ENCODE results near the gene PRUNE1. TPM values are rescaled to one million over a fixed set of nuclear protein-coding genes. Genes with fewer than 3 reads are reported as not detected.

PRUNE1 gene
- total RNA-seq, 2 experiments from 2014 or later, result 18.8 to 20.8 TPM

DNA sequence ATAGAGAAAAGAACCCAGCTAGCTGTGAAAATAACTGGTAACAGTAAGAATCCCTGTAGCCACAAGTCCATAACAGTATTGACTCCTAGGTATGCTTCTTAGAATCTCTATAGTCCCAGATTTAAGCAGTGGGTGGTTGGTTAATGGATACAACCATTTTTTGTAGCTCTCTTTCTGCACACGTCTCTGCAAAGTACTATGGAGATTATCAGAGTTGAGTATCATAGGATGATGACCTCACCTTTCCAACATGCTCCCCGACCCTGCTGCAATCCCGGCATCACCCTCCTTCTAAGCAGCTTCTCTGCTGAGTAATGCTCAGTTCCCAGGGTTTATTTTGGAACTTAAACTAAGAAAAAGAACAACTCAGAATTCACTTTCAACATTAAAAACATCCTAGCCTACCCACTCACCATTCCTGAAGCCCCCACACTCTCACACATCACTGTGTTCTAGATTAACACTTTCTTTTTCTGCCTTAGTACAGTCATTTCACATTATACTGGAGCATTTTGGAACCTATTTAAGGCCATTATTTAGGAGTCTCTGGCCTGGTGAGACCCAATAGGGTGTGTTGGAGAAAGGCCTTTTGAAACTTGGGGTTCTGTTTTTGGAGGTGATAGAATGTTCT is 54.6 kb downstream of the PRUNE1 start:
- CTCF ChIA-PET (ENCODE audit: unreplicated experiment), result no interaction called here
- Histone ChIP-seq H3K79me2 (ENCODE audit: insufficient read depth, low read depth, low read length) (peaks cover 43% of the 10 kb centered on the region), H3K9me3 (ENCODE audit: low read length) (no peaks in the 10 kb centered on the region), H3K4me3 (ENCODE audit: low read depth, low read length, poor library complexity, severe bottlenecking) (no peak overlapping the region), H3K27ac (ENCODE audit: low read depth, low read length, poor library complexity, severe bottlenecking) (no peak overlapping the region), H3K4me2 (ENCODE audit: low read length) (0 out of 2 replicates have a peak overlapping the region, but pooled peaks have one; percentile 7), H3K4me1 (ENCODE audit: insufficient read depth, low read length, poor library complexity, severe bottlenecking) (peaks cover 18% of the 10 kb centered on the region), H2AFZ (ENCODE audit: low read length) (no peak overlapping the region), H3K36me3 (ENCODE audit: insufficient read depth, low read length) (peaks cover 20% of the 10 kb centered on the region), H4K20me1 (ENCODE audit: insufficient read depth, low read length) (peaks cover 4% of the 10 kb centered on the region; the same call in 1 of the 2 replicates), H3K9me2 (ENCODE audit: insufficient read depth, low read length) (no peaks in the 10 kb centered on the region)
- no TSS peak for BruUV-seq (replicated peaks)
- intact Hi-C loops (cut with micrococcal nuclease; ENCODE audit: unreplicated experiment), result no loop called here
- POLR2A ChIA-PET, result interaction anchor here (0.9 to 1.1 kb wide), 3 partner anchors 57 to 141 kb away, joined by 3 to 5 read pairs (median 4); partner anchors contain the start of genes MINDY1 and TNFAIP8L2
- DNase-seq (ENCODE audit: low spot score), result no peak
- TF ChIP-seq EZH2phosphoT487 (IDR thresholded peaks at IDR 0.05; ENCODE audit: borderline replicate concordance, low read depth, low read length), result no peak
- TF ChIP-seq, protein P1, sequence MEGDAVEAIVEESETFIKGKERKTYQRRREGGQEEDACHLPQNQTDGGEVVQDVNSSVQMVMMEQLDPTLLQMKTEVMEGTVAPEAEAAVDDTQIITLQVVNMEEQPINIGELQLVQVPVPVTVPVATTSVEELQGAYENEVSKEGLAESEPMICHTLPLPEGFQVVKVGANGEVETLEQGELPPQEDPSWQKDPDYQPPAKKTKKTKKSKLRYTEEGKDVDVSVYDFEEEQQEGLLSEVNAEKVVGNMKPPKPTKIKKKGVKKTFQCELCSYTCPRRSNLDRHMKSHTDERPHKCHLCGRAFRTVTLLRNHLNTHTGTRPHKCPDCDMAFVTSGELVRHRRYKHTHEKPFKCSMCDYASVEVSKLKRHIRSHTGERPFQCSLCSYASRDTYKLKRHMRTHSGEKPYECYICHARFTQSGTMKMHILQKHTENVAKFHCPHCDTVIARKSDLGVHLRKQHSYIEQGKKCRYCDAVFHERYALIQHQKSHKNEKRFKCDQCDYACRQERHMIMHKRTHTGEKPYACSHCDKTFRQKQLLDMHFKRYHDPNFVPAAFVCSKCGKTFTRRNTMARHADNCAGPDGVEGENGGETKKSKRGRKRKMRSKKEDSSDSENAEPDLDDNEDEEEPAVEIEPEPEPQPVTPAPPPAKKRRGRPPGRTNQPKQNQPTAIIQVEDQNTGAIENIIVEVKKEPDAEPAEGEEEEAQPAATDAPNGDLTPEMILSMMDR (conservative IDR thresholded peaks at IDR 0.05; ENCODE audit: low read length), result no peak

DNA sequence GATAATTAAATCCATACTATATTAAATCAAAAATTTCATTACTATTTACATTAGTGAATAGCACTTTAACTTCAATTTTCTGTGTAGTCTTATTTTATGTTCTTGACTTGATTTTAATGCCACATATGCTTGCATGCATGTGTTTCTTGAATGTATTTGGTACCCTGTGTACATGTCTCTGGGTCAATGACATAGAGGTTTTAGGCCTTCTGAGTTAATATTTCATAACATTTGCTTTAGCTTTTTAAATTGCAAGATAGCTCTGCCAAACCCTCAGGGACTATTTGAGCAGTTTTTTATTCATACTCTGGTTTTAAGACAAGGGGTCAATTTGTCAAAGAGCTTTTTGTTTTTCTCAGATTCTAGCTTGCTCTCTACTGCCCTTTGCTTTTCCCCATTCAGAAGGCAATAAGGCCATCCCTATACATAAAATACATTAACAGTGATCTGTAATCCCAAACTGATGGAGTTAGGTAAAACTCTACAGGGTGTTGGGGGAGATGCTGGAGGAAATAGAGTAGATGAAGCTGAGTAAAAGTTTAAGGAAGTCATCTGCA is 56.9 kb downstream of the PRUNE1 start:
- ChIA-PET POLR2A (interaction anchor here (0.6 to 0.7 kb wide), 2 partner anchors 872 to 1048 kb away, joined by 3 read pairs; no protein-coding TSS in a partner anchor), CTCF (ENCODE audit: unreplicated experiment) (no interaction called here)
- Histone ChIP-seq H3K4me2 (ENCODE audit: low read length) (no peak overlapping the region), H2AFZ (ENCODE audit: low read length) (no peak overlapping the region), H3K79me2 (ENCODE audit: insufficient read depth, low read depth, low read length) (peaks cover 28% of the 10 kb centered on the region; the same call in 1 of the 2 replicates), H3K9me3 (ENCODE audit: low read length) (no peaks in the 10 kb centered on the region), H3K9me2 (ENCODE audit: insufficient read depth, low read length) (no peaks in the 10 kb centered on the region), H4K20me1 (ENCODE audit: insufficient read depth, low read length) (no peaks in the 10 kb centered on the region), H3K27ac (ENCODE audit: low read depth, low read length, poor library complexity, severe bottlenecking) (no peak overlapping the region), H3K4me1 (ENCODE audit: insufficient read depth, low read length, poor library complexity, severe bottlenecking) (peaks cover 24% of the 10 kb centered on the region), H3K36me3 (ENCODE audit: insufficient read depth, low read length) (peaks cover 24% of the 10 kb centered on the region), H3K4me3 (ENCODE audit: low read depth, low read length, poor library complexity, severe bottlenecking) (no peak overlapping the region)
- intact Hi-C loops (cut with micrococcal nuclease; ENCODE audit: unreplicated experiment), result no loop called here
- no TSS peak for BruUV-seq (replicated peaks)
- DNase-seq (ENCODE audit: low spot score), result no peak
- no peak for TF ChIP-seq EZH2phosphoT487 (IDR thresholded peaks at IDR 0.05; ENCODE audit: borderline replicate concordance, low read depth, low read length)

DNA sequence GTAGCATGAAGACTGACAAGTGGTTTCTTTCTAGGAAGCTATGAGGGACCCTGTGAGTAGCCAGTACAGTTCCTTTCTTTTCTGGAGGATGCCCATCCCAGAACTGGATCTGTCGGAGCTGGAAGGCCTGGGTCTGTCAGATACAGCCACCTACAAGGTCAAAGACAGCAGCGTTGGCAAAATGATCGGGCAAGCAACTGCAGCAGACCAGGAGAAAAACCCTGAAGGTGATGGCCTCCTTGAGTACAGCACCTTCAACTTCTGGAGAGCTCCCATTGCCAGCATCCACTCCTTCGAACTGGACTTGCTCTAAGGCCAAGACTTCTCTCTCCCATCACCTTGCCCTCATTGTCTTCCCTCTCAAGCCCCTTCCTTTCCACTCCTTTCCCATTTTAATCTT is 58.9 kb downstream of the PRUNE1 start:
- no TSS peak for BruUV-seq (replicated peaks)
- Histone ChIP-seq H3K4me2 (ENCODE audit: low read length) (no peak overlapping the region), H4K20me1 (ENCODE audit: insufficient read depth, low read length) (no peaks in the 10 kb centered on the region), H3K27ac (ENCODE audit: low read depth, low read length, poor library complexity, severe bottlenecking) (no peak overlapping the region), H3K4me3 (ENCODE audit: low read depth, low read length, poor library complexity, severe bottlenecking) (no peak overlapping the region), H3K9me2 (ENCODE audit: insufficient read depth, low read length) (no peaks in the 10 kb centered on the region), H3K79me2 (ENCODE audit: insufficient read depth, low read depth, low read length) (peaks cover 11% of the 10 kb centered on the region; the same call in 1 of the 2 replicates), H2AFZ (ENCODE audit: low read length) (no peak overlapping the region), H3K36me3 (ENCODE audit: insufficient read depth, low read length) (peaks cover 24% of the 10 kb centered on the region), H3K4me1 (ENCODE audit: insufficient read depth, low read length, poor library complexity, severe bottlenecking) (peaks cover 18% of the 10 kb centered on the region), H3K9me3 (ENCODE audit: low read length) (no peaks in the 10 kb centered on the region)
- no peak for DNase-seq (ENCODE audit: low spot score)
- POLR2A ChIA-PET, result interaction anchor here (0.9 kb wide), 1 partner anchor 7 kb away, joined by 4 read pairs; the partner anchor contains the start of gene CDC42SE1
- CTCF ChIA-PET (ENCODE audit: unreplicated experiment), result no interaction called here
- intact Hi-C loops (cut with micrococcal nuclease; ENCODE audit: unreplicated experiment), result no loop called here
- no peak for TF ChIP-seq EZH2phosphoT487 (IDR thresholded peaks at IDR 0.05; ENCODE audit: borderline replicate concordance, low read depth, low read length)
- TF ChIP-seq, protein P1 (conservative IDR thresholded peaks at IDR 0.05; ENCODE audit: low read length), result no peak

Measured in OCI-LY7 (cell line).